NT2/D1 (cell line): ENCODE results near the gene ZNF12.

ENCODE experiments used
- YY1 ChIP-seq: IDR thresholded peaks from 2 replicates; pipeline ENCODE4 v1.6.1; 2011; ENCODE audit not compliant: insufficient read length, insufficient read depth
- ZNF274 ChIP-seq: IDR thresholded peaks from 2 replicates; pipeline ENCODE4 v1.6.1; 2011; ENCODE audit warnings: mild to moderate bottlenecking, low read depth, low read length

DNA sequence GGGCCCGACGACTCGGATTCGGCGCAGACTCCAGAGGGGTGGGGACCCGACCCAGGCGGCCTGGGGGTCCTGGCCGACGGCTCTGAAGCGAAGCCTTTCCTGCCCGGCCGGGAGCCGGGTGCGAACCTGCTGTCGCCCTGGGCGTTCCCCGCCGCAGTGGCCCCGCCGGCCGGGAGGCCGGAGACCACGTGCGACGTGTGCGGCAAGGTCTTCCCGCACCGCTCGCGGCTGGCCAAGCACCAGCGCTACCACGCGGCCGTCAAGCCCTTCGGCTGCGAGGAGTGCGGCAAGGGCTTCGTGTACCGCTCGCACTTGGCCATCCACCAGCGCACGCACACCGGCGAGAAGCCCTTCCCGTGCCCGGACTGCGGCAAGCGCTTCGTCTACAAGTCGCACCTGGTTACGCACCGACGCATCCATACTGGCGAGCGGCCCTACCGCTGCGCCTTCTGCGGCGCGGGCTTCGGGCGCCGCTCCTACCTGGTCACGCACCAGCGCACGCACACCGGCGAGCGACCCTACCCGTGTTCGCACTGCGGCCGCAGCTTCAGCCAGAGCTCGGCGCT, 54.2 kb downstream of the ZNF12 start:
- TF ChIP-seq ZNF274, result no peak
- no peak for TF ChIP-seq YY1
